Coronary artery (tissue), 2 donors: Measurements from ENCODE around the gene NUSAP1.
"Not testable (repeated sequence)": the region's sequence is repeated elsewhere in the genome, so short reads cannot be mapped to it uniquely, and the experiment has no call there.

ENCODE experiments used
- DNase-seq: peaks from one replicate; pipeline ENCODE4 v3.0.0-alpha.2; 2017; ENCODE audit warnings: low spot score
- H3K27ac ChIP-seq, 2 donors: fragments of 200-600 bp; sonication (generic); one replicate each; pipeline ENCODE4 v1.5.1; 2016 to 2019
- H3K4me3 ChIP-seq: fragments of 200-600 bp; sonication (generic); 2 replicates; pipeline ENCODE4 v1.5.1; 2016; ENCODE audit warnings: mild to moderate bottlenecking, moderate library complexity
- TF ChIP-seq, protein P1 (sequence below): fragments of 200-600 bp; sonication (generic); IDR thresholded peaks from one replicate; pipeline ENCODE4 v1.5.1; 2019; ENCODE audit warnings: antibody characterized with exemption

NUSAP1 gene

DNA sequence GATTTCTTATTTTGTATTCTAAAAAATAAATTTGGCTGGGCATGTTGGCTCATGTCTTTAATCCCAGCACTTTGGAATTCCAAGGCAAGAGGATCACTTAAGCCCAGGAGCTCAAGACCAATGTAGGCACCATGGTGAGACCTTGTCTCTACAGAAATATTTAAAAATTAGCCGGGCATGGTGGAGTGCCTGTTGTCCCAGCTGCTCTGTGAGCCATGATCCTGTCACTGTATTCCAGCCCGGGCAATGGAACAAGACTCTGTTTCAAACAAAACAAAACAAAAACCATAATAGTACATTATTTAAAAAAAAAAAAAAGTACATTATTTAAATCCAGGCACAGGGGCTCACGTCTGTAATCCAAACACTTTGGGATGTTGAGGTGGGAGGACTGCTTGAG, 78.8 kb downstream of the NUSAP1 start:
- Histone ChIP-seq H3K27ac (no peak overlapping the region), H3K4me3 (no peak overlapping the region)
- TF ChIP-seq, protein P1, sequence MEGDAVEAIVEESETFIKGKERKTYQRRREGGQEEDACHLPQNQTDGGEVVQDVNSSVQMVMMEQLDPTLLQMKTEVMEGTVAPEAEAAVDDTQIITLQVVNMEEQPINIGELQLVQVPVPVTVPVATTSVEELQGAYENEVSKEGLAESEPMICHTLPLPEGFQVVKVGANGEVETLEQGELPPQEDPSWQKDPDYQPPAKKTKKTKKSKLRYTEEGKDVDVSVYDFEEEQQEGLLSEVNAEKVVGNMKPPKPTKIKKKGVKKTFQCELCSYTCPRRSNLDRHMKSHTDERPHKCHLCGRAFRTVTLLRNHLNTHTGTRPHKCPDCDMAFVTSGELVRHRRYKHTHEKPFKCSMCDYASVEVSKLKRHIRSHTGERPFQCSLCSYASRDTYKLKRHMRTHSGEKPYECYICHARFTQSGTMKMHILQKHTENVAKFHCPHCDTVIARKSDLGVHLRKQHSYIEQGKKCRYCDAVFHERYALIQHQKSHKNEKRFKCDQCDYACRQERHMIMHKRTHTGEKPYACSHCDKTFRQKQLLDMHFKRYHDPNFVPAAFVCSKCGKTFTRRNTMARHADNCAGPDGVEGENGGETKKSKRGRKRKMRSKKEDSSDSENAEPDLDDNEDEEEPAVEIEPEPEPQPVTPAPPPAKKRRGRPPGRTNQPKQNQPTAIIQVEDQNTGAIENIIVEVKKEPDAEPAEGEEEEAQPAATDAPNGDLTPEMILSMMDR: no peak

DNA sequence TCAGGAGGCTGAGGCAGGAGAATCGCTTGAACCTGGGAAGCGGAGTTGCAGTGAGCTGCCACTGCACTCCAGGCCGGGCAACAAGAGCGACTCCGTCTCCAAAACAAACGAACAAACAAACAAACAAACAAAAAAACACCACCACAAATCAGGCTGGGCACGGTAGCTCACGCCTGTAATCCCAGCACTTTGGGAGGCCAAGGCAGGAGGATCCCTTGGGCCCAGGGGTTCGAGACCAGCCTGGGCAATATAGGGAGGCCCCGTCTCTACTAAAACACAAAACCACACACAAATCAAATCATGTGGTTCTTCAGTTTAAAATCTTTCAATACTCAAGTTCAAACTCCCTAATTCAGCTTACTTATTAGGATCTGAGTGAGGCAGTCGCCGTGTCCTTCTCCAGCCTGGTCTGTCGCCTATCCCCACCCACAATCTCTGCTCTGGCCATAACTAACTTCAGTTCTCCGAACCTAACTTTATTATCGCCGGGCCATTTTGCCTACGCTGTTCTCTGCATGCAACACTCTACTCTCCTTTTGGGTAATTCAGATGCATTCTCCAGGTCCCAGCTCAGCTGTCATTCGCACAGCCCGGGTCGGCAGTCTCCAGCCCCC, 83.6 kb downstream of the NUSAP1 start:
- Histone ChIP-seq H3K4me3 (peak overlapping the region; percentile 82), H3K27ac (peak overlapping the region; percentile 74 to 89)
- TF ChIP-seq, protein P1: no peak
- DNase-seq: no peak

More for the DNA sequence above, 78.8 kb downstream of the NUSAP1 start:
- DNase-seq: no peak

GRCh38 chr15:41416742-41417417, 84.2 kb downstream of the NUSAP1 start, which contains the start of gene RTF1:
RTF1 (plus strand) TSS chr15:41417095; CDS start chr15:41417116, 21 bp downstream.
- peak within 1 kb of the TSS; percentile 74 to 89 for H3K27ac ChIP-seq

DNA sequence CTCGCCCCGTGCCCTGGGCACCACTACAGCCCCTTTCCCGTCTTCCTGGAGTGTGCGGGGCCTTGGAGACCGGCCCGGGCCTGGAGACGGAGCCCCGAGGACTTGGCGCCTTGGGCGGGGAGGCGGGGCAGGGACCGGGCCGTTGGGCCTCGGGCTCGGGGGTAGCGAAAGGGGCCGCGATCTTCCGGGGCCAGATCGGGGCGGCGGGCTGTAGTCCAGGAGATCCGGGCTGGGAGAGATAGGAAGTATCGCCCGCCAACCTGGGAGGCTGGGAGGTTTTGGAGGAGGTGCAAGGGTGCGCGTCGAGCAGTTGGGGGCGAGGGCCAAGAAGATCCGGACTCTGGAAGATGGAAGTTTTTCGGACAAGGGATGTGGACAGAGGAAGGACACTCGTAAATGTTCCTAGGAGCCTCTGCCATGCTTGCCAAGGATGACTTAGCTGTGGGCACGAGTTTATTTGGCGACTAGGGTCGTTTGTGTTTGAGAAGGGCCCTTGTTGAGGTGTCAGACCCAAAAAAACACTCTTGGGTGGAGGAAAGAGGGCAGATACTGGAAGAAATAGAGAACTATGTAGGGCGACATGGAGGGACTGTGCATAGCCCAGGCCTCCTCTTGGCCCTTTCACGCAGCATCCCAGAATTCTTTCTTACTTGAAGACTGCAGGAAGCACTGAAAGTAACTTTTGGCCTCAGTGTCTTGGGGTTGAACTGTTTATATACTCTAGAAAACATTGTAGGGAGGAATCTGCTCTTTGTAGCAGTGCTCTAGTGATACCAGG, 84.9 kb downstream of the NUSAP1 start:
- H3K27ac ChIP-seq: peak overlapping the region; percentile 74 to 89
- DNase-seq: no peak
- TF ChIP-seq, protein P1: no peak
- H3K4me3 ChIP-seq: peak overlapping the region; percentile 82

More at GRCh38 chr15:41416742-41417417, 84.2 kb downstream of the NUSAP1 start, which contains the start of gene RTF1:
- DNase-seq: peak; percentile 95
- H3K4me3 ChIP-seq: peak within 1 kb of the TSS; percentile 82
- TF ChIP-seq, protein P1: no peak

DNA sequence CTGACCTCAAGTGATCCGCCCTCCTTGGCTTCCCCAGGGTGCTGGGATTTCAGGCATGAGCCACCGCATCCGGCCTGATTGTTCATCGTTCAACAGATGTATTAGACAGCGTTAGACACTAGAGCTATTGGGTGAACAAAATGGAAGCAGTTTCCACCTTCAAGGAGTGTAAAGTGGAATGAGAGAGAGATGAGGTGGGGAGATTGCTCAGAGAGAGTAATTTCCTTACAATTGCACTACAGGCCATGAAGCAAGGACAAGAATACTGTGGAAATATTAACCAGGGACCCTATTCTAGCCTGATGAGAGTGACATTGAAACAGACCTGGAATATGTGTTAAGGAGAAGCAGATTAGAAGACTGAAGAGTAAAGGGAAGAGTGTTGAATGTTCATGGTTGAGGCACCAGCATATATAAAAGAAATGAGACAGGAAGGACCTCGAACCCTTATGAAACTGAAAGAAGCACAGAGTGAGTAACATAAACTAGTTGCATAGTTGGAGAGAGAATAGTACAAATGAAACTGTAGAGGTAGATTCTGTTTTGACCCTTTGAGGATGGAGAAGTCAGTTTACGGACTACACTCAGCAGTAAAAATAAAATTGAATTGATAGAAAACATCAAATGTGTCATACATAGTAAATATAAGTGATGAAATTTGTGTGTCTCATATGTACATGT, 91.4 kb downstream of the NUSAP1 start:
- TF ChIP-seq, protein P1: no peak
- no peak overlapping the region for H3K4me3 ChIP-seq
- no peak for DNase-seq

GRCh38 chr15:41424809-41425208, 92.1 kb downstream of the NUSAP1 start:
- Histone ChIP-seq H3K27ac (no peak overlapping the region), H3K4me3 (no peak overlapping the region)
- no peak for DNase-seq
- TF ChIP-seq, protein P1: no peak

More for the DNA sequence above, 91.4 kb downstream of the NUSAP1 start:
- no peak overlapping the region for H3K27ac ChIP-seq

DNA sequence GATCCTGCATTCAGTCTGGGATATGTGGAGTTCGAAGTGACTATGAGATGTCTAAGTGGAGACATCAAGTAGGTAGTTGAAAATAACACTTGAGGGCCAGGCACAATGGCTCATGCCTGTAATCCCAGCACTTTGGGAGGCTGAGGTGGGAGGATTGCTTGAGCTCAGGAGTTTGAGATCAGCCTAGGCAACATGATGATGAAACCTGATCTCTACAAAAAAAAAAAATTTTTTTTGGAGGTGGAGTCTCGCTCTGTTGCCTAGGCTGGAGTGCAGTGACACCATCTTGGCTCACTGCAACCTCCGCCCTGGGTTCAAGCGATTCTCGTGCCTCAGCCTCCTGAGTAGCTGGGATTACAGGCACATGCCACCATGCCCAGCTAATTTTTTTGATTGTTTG, 93.2 kb downstream of the NUSAP1 start:
- not testable (repeated sequence) for DNase-seq, H3K27ac ChIP-seq, H3K4me3 ChIP-seq
